GM19372 (cell line): ENCODE data around the gene SCARB1.

ENCODE experiments used
- ATAC-seq: cut with Tn5 transposase; IDR thresholded peaks from one replicate; pipeline ENCODE4 v1.9.1; 2021; ENCODE audit warnings: mild to moderate bottlenecking, low read depth, moderate library complexity; ENCODE audit not compliant: unreplicated experiment

The SCARB1 gene

GRCh38 chr12:124752437-124753227 lies 111.0 kb downstream of the SCARB1 start:
- no peak for ATAC-seq

- ATAC-seq = no peak
Observed at GRCh38 chr12:124751654-124752355, 111.9 kb downstream of the SCARB1 start.

DNA sequence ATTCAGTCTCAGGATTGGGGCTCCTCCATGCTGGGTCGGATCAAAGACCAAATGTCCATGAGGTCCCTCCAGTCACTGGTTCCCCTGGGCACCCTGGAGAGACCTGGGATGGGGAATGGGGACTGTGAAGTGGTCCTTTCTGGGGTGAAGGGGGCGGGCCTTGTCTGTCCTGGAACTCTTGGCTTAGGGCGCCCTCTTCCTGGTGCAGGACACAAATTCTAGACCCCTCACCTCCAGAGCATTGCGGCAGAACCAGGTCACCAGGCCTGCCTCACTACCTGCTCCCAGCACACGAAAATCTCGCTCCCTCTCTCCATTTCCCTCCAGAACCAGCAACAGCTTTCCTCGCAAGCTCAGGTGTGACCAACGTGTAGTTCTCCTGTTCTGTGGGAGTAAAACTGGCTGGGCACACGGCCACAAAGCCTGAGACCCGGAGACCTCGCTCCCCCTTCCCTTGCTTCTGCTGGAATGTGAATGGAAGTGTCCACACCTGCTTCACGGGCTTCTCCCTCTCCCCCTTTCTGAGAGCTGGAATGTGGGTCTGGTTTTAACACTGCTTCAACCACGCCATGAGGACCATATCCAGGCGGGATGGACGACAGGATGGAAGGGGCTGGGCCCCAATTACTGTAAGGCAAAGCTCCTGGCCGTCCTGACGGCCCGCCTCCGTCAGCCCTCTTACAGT lies 112.7 kb downstream of the SCARB1 start:
- no peak for ATAC-seq

- ATAC-seq = no peak
Observed at GRCh38 chr12:124750149-124750656, 113.5 kb downstream of the SCARB1 start.

- ATAC-seq = no peak
Observed at GRCh38 chr12:124749725-124750124, 113.9 kb downstream of the SCARB1 start.

GRCh38 chr12:124747426-124748161 lies 116.1 kb downstream of the SCARB1 start:
- ATAC-seq = no peak

DNA sequence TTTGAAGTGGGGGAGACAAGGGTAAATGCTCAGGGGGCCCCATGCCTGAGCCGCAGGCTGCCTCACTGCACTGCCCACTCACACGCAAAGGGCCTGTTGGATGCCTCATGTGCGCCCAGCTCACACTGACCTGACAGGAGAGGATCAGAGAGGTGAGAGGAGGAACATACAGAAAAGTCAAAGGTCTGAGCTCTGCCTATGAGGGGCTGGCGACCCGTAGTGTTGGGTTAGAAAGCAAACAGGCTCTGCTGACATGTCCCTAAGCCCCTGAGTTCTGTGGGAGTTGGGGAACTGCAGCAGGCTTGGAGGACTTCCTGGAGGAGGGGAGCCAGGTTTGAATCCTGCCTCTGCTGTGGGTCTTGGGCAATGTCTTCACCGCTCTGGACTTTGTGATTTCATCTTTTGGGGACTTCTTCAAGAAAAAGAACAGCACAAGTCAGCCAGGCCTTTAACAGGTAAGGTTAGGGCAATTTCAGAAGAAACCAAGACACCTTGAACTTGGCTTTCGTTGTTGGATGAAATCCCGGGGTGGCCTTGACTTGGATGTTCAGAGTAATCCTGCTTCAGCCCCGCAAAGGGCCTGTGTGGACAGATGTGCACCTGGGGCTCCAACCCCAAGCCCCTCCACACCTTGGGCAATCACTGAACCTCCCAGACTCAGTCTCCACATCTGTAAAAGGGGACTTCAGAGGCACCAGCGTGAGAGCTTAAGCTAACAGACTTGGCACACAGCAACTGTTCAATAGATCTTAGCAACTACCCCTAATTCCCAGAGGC lies 116.8 kb downstream of the SCARB1 start:
- no peak for ATAC-seq

DNA sequence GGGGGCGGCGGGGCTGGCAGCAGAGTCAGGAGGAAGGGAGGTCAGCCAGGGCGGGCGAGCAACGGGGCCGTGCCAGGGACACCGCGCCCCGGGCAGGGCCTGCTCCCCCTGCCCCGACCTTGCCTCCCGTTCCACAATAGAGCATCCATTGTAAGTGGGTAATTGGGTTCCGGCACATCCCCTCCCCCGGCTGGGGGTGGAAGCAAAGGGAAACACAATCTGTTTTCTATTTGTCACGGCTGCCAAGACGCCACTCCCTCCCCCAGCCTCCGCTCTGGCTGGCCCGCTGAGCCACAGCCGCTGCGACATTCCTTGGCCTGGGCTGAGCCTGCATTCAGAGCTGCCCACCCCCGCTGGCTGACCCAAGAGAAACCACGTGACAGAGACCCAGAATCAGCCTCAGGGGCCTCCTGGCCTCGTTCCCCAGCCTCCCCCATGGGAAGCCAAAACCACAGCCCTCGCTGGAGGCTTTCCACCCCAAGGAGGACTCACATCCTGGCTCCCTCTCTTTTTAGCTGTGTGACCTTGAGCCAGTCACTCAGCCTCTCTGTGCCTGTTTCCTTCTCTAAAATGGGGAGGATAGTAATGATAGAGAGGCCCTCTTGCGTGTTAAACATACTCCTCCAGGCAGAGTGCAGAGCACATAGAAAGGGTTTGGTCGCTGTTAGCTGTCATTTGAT lies 117.6 kb downstream of the SCARB1 start:
- ATAC-seq = no peak

DNA sequence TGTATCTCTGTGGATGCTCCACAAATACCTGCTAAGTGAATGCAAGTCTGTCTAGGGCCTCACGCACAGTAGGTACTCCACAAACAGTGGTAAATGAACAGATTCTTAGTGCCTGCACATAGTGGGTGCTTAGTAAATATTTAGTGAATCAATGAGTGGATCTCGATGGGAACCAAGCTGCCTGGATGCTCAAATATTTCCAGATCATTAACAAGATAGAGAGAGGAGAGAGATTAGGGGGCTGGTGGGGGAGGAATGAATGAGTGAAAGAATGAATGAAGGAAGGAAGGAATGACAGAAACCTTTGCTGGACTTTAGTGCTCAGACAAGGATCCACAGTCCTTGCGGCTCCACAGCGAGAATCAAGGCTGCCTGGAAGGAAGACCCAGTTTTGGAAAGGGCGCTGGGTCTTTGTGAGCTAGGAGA lies 118.2 kb downstream of the SCARB1 start:
- ATAC-seq = no peak

DNA sequence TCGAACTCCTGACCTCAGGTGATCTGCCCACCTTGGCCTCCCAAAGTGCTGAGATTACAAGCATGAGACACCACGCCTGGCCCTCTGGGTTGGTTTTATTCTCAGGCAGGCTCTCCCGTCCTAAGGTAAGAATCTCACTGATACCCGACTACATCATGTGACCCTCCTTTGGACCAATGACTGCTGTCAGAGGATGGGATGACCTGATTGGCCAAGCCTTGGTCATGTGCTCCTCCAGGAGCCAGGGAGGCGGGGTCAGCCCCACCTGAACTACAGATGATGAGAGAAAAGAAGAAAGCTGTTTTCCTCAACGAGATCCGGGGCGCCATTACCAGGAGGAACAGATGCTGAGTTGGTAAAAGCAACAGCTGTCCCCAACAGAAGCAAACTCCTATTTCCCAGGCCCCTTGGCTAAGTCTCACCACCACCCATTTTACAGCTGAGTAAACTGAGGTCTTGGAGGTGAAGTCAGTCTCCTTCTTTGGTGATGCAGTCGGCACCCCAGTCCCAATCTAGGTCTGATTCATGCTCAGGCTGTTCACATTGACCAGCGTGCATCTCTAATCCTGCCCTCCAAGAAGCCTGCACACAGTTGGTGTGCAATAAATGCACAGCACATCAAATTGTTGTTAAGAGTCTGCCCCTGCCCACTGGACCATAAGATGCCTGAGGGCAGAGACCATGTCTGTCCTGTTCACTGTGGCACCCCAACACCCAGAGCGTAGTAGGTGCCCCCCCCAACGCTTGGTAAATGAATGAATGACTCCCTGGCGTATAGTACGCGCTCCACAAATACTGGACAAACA lies 118.8 kb downstream of the SCARB1 start:
- ATAC-seq = no peak

DNA sequence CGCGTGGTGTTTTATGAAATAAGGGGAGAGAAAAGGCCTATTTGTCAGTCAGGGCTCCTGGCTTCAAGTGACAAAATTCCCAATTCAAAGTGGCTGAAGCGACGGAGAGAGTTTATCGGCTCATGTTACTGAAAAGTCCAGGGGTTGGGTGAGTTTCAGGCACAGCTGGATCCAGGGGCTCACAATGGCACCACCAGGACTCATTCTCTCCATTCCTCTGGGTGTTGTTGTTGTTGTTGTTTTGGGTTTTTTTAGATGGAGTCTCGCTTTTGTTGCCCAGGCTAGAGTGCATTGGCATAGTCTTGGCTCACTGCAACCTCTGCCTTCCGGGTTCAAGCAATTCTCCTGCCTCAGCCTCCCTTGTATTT lies 119.4 kb downstream of the SCARB1 start:
- no peak for ATAC-seq

DNA sequence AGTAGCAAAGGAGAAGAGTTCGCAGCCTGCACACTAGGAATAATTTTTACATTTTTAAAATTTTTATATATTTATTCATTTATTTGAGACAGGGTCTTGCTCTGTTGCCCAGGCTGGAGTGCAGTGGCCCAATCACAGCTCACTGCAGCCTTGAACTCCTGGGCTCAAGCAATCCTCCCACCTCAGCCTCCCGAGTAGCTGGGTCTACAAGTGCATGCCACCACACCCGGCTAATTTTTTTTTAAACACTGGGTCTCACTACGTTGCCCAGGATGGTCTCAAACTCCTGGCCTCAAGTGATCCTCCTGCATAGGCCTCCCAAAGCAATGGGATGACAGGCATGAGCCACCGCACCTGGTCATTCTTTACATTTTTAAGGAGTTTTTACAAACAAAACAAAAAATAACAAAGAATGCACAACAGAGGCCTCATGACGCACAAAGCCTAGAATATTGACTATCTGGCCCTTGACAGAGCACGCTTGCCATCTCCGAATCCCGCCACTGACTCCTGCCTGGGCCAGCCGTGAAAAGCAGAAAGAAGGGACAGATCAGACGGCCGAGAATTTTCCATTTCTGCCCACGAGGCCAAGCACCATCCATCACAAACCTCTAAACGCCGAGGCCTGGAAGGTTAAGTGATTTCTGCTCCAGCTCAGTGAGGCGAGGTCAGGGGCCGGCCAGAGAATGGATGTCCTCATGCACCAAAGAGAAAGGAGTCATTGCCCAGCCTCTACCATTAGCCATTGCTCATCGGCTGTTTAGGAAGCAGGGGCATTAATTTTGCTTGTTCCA lies 120.0 kb downstream of the SCARB1 start:
- ATAC-seq = no peak

DNA sequence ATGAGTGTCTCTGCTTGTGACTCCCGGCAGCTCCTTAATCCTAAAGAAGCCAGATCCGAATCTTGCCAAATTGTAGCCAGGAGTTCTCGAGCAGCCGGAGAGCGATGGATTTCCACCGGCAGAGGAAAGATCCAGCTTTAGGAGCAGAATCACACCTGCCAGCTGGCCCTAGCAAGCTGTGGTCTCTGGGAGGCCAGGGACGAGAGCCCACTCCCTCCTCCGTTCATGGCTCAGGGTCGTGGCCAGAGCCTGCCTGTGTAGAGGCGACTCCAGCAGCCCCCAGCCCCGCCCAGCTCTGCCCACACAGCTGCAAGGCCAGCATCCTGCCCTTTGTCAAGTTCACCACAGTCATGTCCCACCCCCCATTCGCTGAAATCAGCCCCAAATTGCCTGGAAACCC lies 121.0 kb downstream of the SCARB1 start:
- ATAC-seq = no peak

- ATAC-seq = no peak
Observed at GRCh38 chr12:124742111-124742510, 121.6 kb downstream of the SCARB1 start.

DNA sequence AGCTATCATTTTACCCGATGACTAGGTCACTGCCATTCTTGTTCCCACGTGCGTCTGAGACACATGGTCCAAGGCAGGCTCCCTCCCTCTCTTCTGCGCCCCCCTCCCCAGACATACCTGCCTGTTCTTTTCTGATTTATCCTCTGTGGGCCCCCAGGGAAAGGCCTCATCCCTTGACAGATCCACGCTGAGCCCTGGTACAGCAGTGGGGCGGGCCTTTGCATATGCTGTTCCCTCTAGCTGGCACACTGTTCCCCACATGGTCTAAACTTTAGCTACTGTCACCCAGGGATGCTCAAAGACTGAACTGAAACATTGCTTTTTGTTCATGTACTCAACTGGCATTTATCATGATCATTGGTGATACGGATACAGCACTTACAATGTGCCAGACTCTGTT lies 122.5 kb downstream of the SCARB1 start:
- ATAC-seq = no peak

- ATAC-seq = no peak
Observed at GRCh38 chr12:124740691-124741137, 123.0 kb downstream of the SCARB1 start.

DNA sequence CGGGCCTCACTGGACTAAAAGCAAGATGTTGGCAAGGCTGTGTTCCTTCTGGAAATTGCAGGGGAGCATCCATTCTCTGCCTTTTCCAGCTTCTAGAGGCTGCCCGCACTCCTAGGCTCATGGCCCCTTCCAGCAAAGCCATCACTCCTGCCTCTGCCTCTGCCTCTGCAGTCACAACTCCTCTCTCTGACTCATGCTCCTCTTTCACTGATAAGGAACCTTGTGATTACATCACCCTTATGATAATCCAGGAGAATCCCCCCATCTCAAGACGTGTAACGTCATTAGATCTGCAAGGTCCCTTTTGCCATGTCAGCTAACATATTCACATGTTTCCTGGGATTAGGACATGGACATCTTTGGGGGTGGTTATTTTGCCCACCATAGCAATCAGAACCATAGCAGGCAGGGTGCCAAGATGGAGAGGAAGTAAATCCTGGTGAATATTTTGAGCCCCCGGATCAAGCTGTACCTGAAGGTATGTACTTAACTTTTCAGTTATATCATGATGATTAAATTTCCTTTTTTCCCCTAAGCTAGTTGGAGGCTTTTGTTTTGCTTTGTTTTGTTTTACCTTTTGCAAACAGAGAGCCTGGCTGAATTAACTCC lies 123.6 kb downstream of the SCARB1 start:
- no peak for ATAC-seq
